Trophoblast cell (in vitro differentiated cells and primary cell): ENCODE results near the gene LRRN4.

ENCODE experiments used
- DNase-seq, 2 donors: peaks; one replicate each; pipeline ENCODE4 v3.0.0-alpha.2; 2016
- H2AFZ ChIP-seq: 2 replicates; pipeline ENCODE4 v1.6.1; 2013; ENCODE audit warnings: low read length, moderate library complexity, mild to moderate bottlenecking; ENCODE audit not compliant: insufficient read depth, poor library complexity
- H2AK5ac ChIP-seq: 2 replicates; pipeline ENCODE4 v1.6.1; 2013; ENCODE audit warnings: mild to moderate bottlenecking, low read length
- H2BK120ac ChIP-seq: 2 replicates; pipeline ENCODE4 v1.6.1; 2013; ENCODE audit warnings: low read length, mild to moderate bottlenecking, moderate library complexity; ENCODE audit not compliant: insufficient read depth, poor library complexity
- H2BK12ac ChIP-seq: 2 replicates; pipeline ENCODE4 v1.6.1; 2013; ENCODE audit warnings: mild to moderate bottlenecking, low read length, moderate library complexity
- H2BK5ac ChIP-seq: 2 replicates; pipeline ENCODE4 v1.6.1; 2013; ENCODE audit warnings: low read length, low read depth, moderate library complexity, mild to moderate bottlenecking; ENCODE audit not compliant: poor library complexity
- H3K14ac ChIP-seq: 2 replicates; pipeline ENCODE4 v1.6.1; 2013; ENCODE audit warnings: mild to moderate bottlenecking, low read length
- H3K18ac ChIP-seq: 2 replicates; pipeline ENCODE4 v1.6.1; 2013; ENCODE audit warnings: mild to moderate bottlenecking, low read length
- H3K23ac ChIP-seq: 2 replicates; pipeline ENCODE4 v1.6.1; 2013; ENCODE audit warnings: low read length
- H3K27ac ChIP-seq: 2 replicates; pipeline ENCODE4 v1.5.1; 2013; ENCODE audit warnings: low read depth, mild to moderate bottlenecking, inconsistent platforms, low read length, moderate library complexity
- H3K27me3 ChIP-seq: 2 replicates; pipeline ENCODE4 v1.6.1; 2013; ENCODE audit warnings: inconsistent platforms, mild to moderate bottlenecking, low read length, moderate library complexity; ENCODE audit not compliant: insufficient read depth
- H3K36me3 ChIP-seq, 2 experiments: 1 replicate in 1 of 2; 2 replicates in 1 of 2; pipeline ENCODE4 v1.6.1; 2013; ENCODE audit warnings: low read length in 2 of 2, mild to moderate bottlenecking in 2 of 2, moderate library complexity in 1 of 2; ENCODE audit not compliant: insufficient read depth in 2 of 2, control insufficient read depth in 1 of 2
- H3K4ac ChIP-seq: 2 replicates; pipeline ENCODE4 v1.6.1; 2013; ENCODE audit warnings: low read depth, mild to moderate bottlenecking, low read length, moderate library complexity
- H3K4me1 ChIP-seq, 2 experiments: 1 replicate in 1 of 2; 2 replicates in 1 of 2; pipeline ENCODE4 v1.6.1; 2013; ENCODE audit warnings: low read length in 2 of 2, mild to moderate bottlenecking in 2 of 2, moderate library complexity in 1 of 2; ENCODE audit not compliant: insufficient read depth in 2 of 2, control insufficient read depth in 1 of 2
- H3K4me2 ChIP-seq: 2 replicates; pipeline ENCODE4 v1.6.1; 2013; ENCODE audit warnings: inconsistent platforms, mild to moderate bottlenecking, low read length, moderate library complexity
- H3K4me3 ChIP-seq: 2 replicates; pipeline ENCODE4 v1.5.1; 2013; ENCODE audit warnings: mild to moderate bottlenecking, low read depth, low read length, inconsistent platforms
- H3K79me1 ChIP-seq: one replicate; pipeline ENCODE4 v1.6.1; 2013; ENCODE audit warnings: low read length
- H3K79me2 ChIP-seq: 2 replicates; pipeline ENCODE4 v1.6.1; 2013; ENCODE audit warnings: low read length, mild to moderate bottlenecking; ENCODE audit not compliant: control insufficient read depth, insufficient read depth, poor library complexity
- H3K9ac ChIP-seq: 2 replicates; pipeline ENCODE4 v1.6.1; 2013; ENCODE audit warnings: mild to moderate bottlenecking, low read length
- H3K9me3 ChIP-seq: 2 replicates; pipeline ENCODE4 v1.6.1; 2013; ENCODE audit warnings: low read depth, mild to moderate bottlenecking, control low read depth, inconsistent platforms, low read length; ENCODE audit not compliant: insufficient read depth
- H4K12ac ChIP-seq: 2 replicates; pipeline ENCODE4 v1.6.1; 2013; ENCODE audit warnings: low read depth, mild to moderate bottlenecking, low read length, moderate library complexity
- H4K8ac ChIP-seq: 2 replicates; pipeline ENCODE4 v1.6.1; 2013; ENCODE audit warnings: low read depth, mild to moderate bottlenecking, low read length, moderate library complexity
- H4K91ac ChIP-seq: one replicate; pipeline ENCODE4 v1.6.1; 2013; ENCODE audit warnings: low read depth, mild to moderate bottlenecking, low read length, moderate library complexity
- WGBS: extraction: QIAGEN DNeasy Blood & Tissue Kit; methylation state at CpG from one replicate; pipeline ENCODE4 v1.1.7; 2013; ENCODE audit warnings: missing lambda C conversion rate; ENCODE audit not compliant: insufficient read length, insufficient coverage; ENCODE audit errors: extremely low coverage; 5-methylcytosine and 5-hydroxymethylcytosine counted together

The LRRN4 gene

DNA sequence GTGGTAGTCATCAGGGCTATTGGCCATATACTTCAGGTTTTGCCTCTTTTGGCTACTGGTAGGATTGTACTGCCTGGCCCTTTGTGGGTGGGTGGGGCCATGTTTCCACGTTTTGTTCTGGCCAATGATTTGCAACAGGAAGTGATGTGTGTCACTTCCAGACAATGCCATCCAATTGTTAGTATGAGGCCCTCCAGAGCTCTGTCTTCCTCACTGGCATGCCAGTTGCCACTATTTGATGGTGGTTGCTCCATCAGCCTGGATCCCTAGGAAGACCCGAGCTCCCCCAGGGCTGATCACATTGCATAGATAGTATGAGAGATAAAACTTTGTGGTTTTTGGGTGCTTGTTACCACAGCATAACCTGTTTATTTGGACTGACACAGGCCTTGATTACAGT is 7.7 kb upstream of the LRRN4 start:
- H3K79me2 ChIP-seq = no peaks in the 10 kb centered on the region

DNA sequence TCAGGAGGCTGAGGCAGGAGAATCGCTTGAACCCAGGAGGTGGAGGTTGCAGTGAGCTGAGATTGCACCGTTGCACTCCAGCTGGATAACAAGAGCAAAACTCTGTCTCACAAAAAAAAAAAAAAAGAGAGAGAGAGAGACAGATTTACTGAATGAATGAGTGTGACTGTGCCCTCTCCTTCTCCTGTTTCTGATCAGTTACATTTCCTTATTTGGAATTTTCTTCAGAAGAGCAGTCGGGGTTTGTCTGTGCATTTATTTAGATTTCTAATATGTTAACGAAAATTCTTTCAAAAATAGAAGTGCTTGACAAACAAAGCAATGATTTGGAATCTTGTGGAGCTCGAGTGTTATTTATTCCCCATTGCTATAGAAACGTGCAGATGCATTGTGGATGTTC is 6.4 kb upstream of the LRRN4 start:
- no peak overlapping the region for H3K4me3 ChIP-seq
- no peak overlapping the region for H4K12ac ChIP-seq
- no peaks in the 10 kb centered on the region for H3K36me3 ChIP-seq
- no peak overlapping the region for H4K91ac ChIP-seq
- WGBS = no CpG with 5 or more reads among the region's 6 CpGs
- no peak overlapping the region for H2BK12ac ChIP-seq
- no peak overlapping the region for H4K8ac ChIP-seq
- no peak overlapping the region for H2BK120ac ChIP-seq
- H3K18ac ChIP-seq = no peak overlapping the region
- H3K27ac ChIP-seq = no peak overlapping the region
- H2BK5ac ChIP-seq = no peak overlapping the region
- H2AFZ ChIP-seq = no peak overlapping the region
- H3K4me2 ChIP-seq = no peak overlapping the region
- H3K14ac ChIP-seq = no peak overlapping the region
- H3K27me3 ChIP-seq = no peaks in the 10 kb centered on the region
- no peaks in the 10 kb centered on the region for H3K79me2 ChIP-seq
- DNase-seq = no peak
- H3K4ac ChIP-seq = no peak overlapping the region
- no peak overlapping the region for H3K9ac ChIP-seq
- no peak overlapping the region for H2AK5ac ChIP-seq
- H3K79me1 ChIP-seq = peaks cover 3% of the 10 kb centered on the region
- no peak overlapping the region for H3K23ac ChIP-seq
- no peaks in the 10 kb centered on the region for H3K9me3 ChIP-seq
- H3K4me1 ChIP-seq = peaks cover 25 to 26% of the 10 kb centered on the region in 2 experiments

More for the DNA sequence above, 7.7 kb upstream of the LRRN4 start:
- Histone ChIP-seq H2BK12ac (no peak overlapping the region), H3K9me3 (no peaks in the 10 kb centered on the region), H2BK120ac (no peak overlapping the region), H4K12ac (no peak overlapping the region), H3K4me1 (peaks cover 15% of the 10 kb centered on the region in 2 experiments), H4K8ac (no peak overlapping the region), H3K4me2 (no peak overlapping the region), H3K18ac (no peak overlapping the region), H3K36me3 (no peaks in the 10 kb centered on the region), H2AK5ac (no peak overlapping the region), H3K27me3 (no peaks in the 10 kb centered on the region), H3K23ac (no peak overlapping the region), H3K27ac (no peak overlapping the region), H3K79me1 (no peaks in the 10 kb centered on the region), H2BK5ac (no peak overlapping the region), H3K14ac (no peak overlapping the region), H3K4ac (no peak overlapping the region), H4K91ac (no peak overlapping the region), H2AFZ (no peak overlapping the region), H3K9ac (no peak overlapping the region), H3K4me3 (no peak overlapping the region)
- no peak for DNase-seq
- WGBS = no CpG with 5 or more reads among the region's 2 CpGs

DNA sequence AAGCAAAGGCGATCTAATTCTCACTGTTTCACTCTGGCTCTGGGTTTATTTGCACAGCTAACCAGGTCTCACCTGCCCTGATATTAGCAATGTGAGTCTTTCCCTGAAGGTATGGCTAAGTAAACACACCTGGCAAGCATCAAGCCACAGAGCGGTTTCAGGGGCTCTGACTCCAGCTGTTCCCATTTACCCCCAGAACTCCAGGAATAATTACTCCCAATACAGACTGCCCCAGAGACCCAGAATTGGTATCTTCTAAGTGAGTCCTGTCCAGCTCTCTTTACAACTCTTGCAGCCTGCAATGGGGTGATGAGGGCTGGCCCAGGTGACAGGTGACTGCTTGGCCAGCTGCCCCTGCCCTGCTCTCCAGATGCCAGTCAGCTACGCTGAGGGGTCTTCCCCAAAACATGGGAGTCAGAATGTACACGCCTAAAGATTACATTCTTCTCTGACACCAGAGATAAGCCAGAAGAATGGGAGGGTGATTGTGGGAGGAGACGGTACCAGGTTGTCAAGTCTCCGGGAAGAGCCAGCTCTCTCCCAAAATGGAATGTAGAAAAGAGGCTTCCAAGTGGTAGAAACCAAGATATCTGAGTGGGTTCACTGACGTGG is 4.9 kb upstream of the LRRN4 start:
- Histone ChIP-seq H2BK12ac (no peak overlapping the region), H3K4me2 (peak overlapping the region; percentile 36), H4K91ac (no peak overlapping the region), H3K18ac (no peak overlapping the region), H3K14ac (no peak overlapping the region), H3K9me3 (no peaks in the 10 kb centered on the region), H3K4ac (no peak overlapping the region), H2AK5ac (no peak overlapping the region), H3K4me1 (peaks cover 27 to 31% of the 10 kb centered on the region in 2 experiments), H3K79me1 (peaks cover 3% of the 10 kb centered on the region), H2BK120ac (no peak overlapping the region), H2AFZ (no peak overlapping the region), H3K4me3 (no peak overlapping the region), H3K23ac (no peak overlapping the region), H3K27me3 (no peaks in the 10 kb centered on the region), H3K36me3 (no peaks in the 10 kb centered on the region), H4K8ac (no peak overlapping the region), H3K27ac (no peak overlapping the region), H3K9ac (no peak overlapping the region), H3K79me2 (no peaks in the 10 kb centered on the region), H4K12ac (no peak overlapping the region), H2BK5ac (no peak overlapping the region)
- WGBS = no CpG with 5 or more reads among the region's 7 CpGs
- DNase-seq = no peak

DNA sequence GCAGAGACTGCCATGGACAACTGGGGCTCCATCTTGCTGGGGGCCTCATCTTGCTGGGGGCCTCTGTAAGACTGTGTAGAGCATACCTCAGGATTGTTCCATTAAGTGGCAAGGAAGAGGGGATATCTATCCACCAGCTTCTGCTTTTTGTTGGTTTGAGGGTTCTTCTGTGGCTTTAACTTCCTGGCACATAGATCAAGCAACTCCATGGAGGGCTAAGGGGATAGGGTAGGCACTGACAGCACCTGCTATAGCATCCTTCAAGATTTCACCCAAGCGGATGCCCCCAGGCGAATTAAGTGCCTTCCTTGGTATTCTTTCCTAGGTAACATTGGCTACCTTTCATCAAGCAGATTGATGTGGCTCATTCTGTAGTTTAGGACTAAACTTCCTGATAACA is 3.8 kb upstream of the LRRN4 start:
- no peak overlapping the region for H4K8ac ChIP-seq
- whole genome bisulfite sequencing = no CpG with 5 or more reads among the region's 2 CpGs
- H3K9me3 ChIP-seq = no peaks in the 10 kb centered on the region

More for the DNA sequence above, 3.8 kb upstream of the LRRN4 start:
- Histone ChIP-seq H3K27ac (no peak overlapping the region), H3K18ac (no peak overlapping the region), H4K91ac (no peak overlapping the region), H3K4ac (no peak overlapping the region), H3K36me3 (no peaks in the 10 kb centered on the region), H3K4me3 (no peak overlapping the region), H3K14ac (no peak overlapping the region), H4K12ac (no peak overlapping the region), H2BK120ac (no peak overlapping the region), H3K9ac (no peak overlapping the region), H3K4me1 (peaks cover 37 to 42% of the 10 kb centered on the region in 2 experiments), H2BK12ac (peak overlapping the region; percentile 20), H3K23ac (no peak overlapping the region), H3K27me3 (peaks cover under 1% of the 10 kb centered on the region), H2AK5ac (no peak overlapping the region), H2BK5ac (no peak overlapping the region), H3K4me2 (no peak overlapping the region), H3K79me2 (no peaks in the 10 kb centered on the region), H2AFZ (no peak overlapping the region), H3K79me1 (peaks cover 3% of the 10 kb centered on the region)
- DNase-seq = no peak
